GM23338 (cell line): ENCODE results near the gene ECSCR. TPM values are rescaled to one million over a fixed set of nuclear protein-coding genes. Genes with fewer than 3 reads are reported as not detected.

Experiments
- ATAC-seq: fragments of 200-7000 bp; cut with Tn5 transposase; 3 replicates; pipeline ENCODE4 v1.9.1; 2020
- DNase-seq: peaks from one replicate; pipeline ENCODE4 v3.0.0-alpha.2; 2015; ENCODE audit warnings: low spot score
- H2AFZ ChIP-seq: fragments of 200-600 bp; sonication (generic); 2 replicates; pipeline ENCODE4 v1.8.0; 2016; ENCODE audit warnings: antibody characterized with exemption, mild to moderate bottlenecking, moderate library complexity
- H3F3A ChIP-seq: fragments of 200-600 bp; sonication (generic); replicated peaks from 2 replicates; pipeline ENCODE4 v1.8.0; 2017; ENCODE audit warnings: antibody characterized with exemption, mixed run types, low read depth
- H3K27ac ChIP-seq: fragments of 200-600 bp; sonication (generic); 2 replicates; pipeline ENCODE4 v1.6.1; 2016; ENCODE audit warnings: low read depth
- H3K27me3 ChIP-seq: fragments of 200-600 bp; sonication (generic); 2 replicates; pipeline ENCODE4 v1.8.0; 2016; ENCODE audit warnings: mild to moderate bottlenecking, mixed run types, moderate library complexity; ENCODE audit not compliant: insufficient read depth
- H3K36me3 ChIP-seq: fragments of 200-600 bp; sonication (generic); 2 replicates; pipeline ENCODE4 v1.8.0; 2016; ENCODE audit warnings: mild to moderate bottlenecking; ENCODE audit not compliant: insufficient read depth
- H3K4me1 ChIP-seq: fragments of 200-600 bp; sonication (generic); 2 replicates; pipeline ENCODE4 v1.8.0; 2016; ENCODE audit warnings: mild to moderate bottlenecking, moderate library complexity; ENCODE audit not compliant: insufficient read depth
- H3K4me2 ChIP-seq: fragments of 200-600 bp; sonication (generic); 2 replicates; pipeline ENCODE4 v1.7.1; 2017; ENCODE audit warnings: mixed run types
- H3K4me3 ChIP-seq: fragments of 200-600 bp; sonication (generic); 2 replicates; pipeline ENCODE4 v1.6.1; 2016; ENCODE audit warnings: mixed run types
- H3K79me2 ChIP-seq: fragments of 200-600 bp; sonication (generic); replicated peaks from 2 replicates; pipeline ENCODE4 v1.8.0; 2017; ENCODE audit warnings: mild to moderate bottlenecking; ENCODE audit not compliant: insufficient read depth
- H3K9me2 ChIP-seq: fragments of 200-600 bp; sonication (generic); 2 replicates; pipeline ENCODE4 v1.8.0; 2017; ENCODE audit not compliant: insufficient read depth
- H4K20me1 ChIP-seq: fragments of 200-600 bp; sonication (generic); replicated peaks from 2 replicates; pipeline ENCODE4 v1.8.0; 2017; ENCODE audit warnings: mild to moderate bottlenecking; ENCODE audit not compliant: insufficient read depth
- H3K27ac Mint-ChIP-seq: 2 replicates; pipeline ENCODE4 v1.8.0; 2020; ENCODE audit warnings: inconsistent platforms, mild to moderate bottlenecking, moderate library complexity, mixed read lengths
- H3K27me3 Mint-ChIP-seq: 3 replicates; pipeline ENCODE4 v1.8.0; 2022; ENCODE audit warnings: low read depth, mild to moderate bottlenecking, moderate library complexity, mixed read lengths, inconsistent platforms; ENCODE audit not compliant: insufficient read depth, poor library complexity
- H3K36me3 Mint-ChIP-seq: 3 replicates; pipeline ENCODE4 v1.8.0; 2021; ENCODE audit warnings: low read depth, mild to moderate bottlenecking, inconsistent platforms, moderate library complexity, mixed read lengths
- H3K4me1 Mint-ChIP-seq: 3 replicates; pipeline ENCODE4 v1.8.0; 2020; ENCODE audit warnings: mild to moderate bottlenecking, inconsistent platforms, mixed read lengths
- H3K4me3 Mint-ChIP-seq: 3 replicates; pipeline ENCODE4 v1.8.0; 2021; ENCODE audit warnings: moderate library complexity, mild to moderate bottlenecking, inconsistent platforms, mixed read lengths
- H3K9me3 Mint-ChIP-seq: 3 replicates; pipeline ENCODE4 v1.8.0; 2020; ENCODE audit warnings: moderate library complexity, mild to moderate bottlenecking, inconsistent platforms, mixed read lengths
- EZH2 ChIP-seq: fragments of 200-600 bp; sonication (generic); IDR thresholded peaks from one replicate; pipeline ENCODE4 v1.8.0; 2017; ENCODE audit warnings: antibody characterized with exemption, mild to moderate bottlenecking, low read depth; ENCODE audit not compliant: unreplicated experiment
- EZH2phosphoT487 ChIP-seq: fragments of 200-600 bp; sonication (generic); IDR thresholded peaks from one replicate; pipeline ENCODE4 v1.8.1; 2018; ENCODE audit warnings: antibody characterized with exemption; ENCODE audit not compliant: unreplicated experiment
- NANOG ChIP-seq: IDR thresholded peaks from 2 replicates; pipeline ENCODE4 v1.6.1; 2016; ENCODE audit warnings: antibody characterized with exemption, borderline replicate concordance
- POLR2AphosphoS5 ChIP-seq: IDR thresholded peaks from 2 replicates; pipeline ENCODE4 v1.6.1; 2016; ENCODE audit warnings: antibody characterized with exemption, low read depth
- STAT1 ChIP-seq: IDR thresholded peaks from one replicate; pipeline ENCODE4 v1.6.1; 2016; ENCODE audit warnings: antibody characterized with exemption; ENCODE audit not compliant: unreplicated experiment
- ZNF114 ChIP-seq: fragments of 250-450 bp; sonication (Bioruptor Pico); IDR thresholded peaks from 2 replicates; pipeline ENCODE4 v1.5.0; 2020; ENCODE audit warnings: mild to moderate bottlenecking, moderate library complexity
- ZNF331 ChIP-seq: fragments of 250-450 bp; sonication (Bioruptor Pico); IDR thresholded peaks from 2 replicates; pipeline ENCODE4 v1.5.0; 2020; ENCODE audit warnings: low read depth, mild to moderate bottlenecking, moderate library complexity
- polyA plus RNA-seq: library from polyadenylated mRNA; unstranded; fragments of >200 nt; fragmentation: Nextera tagmentation; extraction: Ambion mirVana; gene quantifications from 2 replicates; pipeline ENCODE4 v1.2.1, GENCODE V29; 2016
- total RNA-seq: library from RNA; depleted of rRNA; stranded (reverse); fragments of >200 nt; shearing (Covaris generic); gene quantifications from 2 replicates; pipeline ENCODE4 v1.2.3, GENCODE V29; 2014
- TF ChIP-seq, protein P1 (sequence below): IDR thresholded peaks from 2 replicates; pipeline ENCODE4 v1.6.1; 2016; ENCODE audit warnings: antibody characterized with exemption
- TF ChIP-seq, protein P2 (sequence below): IDR thresholded peaks from one replicate; pipeline ENCODE4 v1.6.1; 2018; ENCODE audit warnings: antibody characterized with exemption; ENCODE audit not compliant: unreplicated experiment
- TF ChIP-seq, protein P3 (sequence below), 2 experiments: fragments of 200-600 bp in 1 of 2; sonication (generic) in 1 of 2; conservative IDR thresholded peaks; 2 replicates each; pipeline versions ENCODE4 v1.5.1 to v1.6.1; 2016 to 2017; ENCODE audit warnings: antibody characterized with exemption in 2 of 2, low read depth in 2 of 2, mild to moderate bottlenecking in 2 of 2, moderate library complexity in 1 of 2

ECSCR gene
- total and polyA plus RNA-seq, 2 experiments from 2014 or later = 2.2 to 2.6 TPM

DNA sequence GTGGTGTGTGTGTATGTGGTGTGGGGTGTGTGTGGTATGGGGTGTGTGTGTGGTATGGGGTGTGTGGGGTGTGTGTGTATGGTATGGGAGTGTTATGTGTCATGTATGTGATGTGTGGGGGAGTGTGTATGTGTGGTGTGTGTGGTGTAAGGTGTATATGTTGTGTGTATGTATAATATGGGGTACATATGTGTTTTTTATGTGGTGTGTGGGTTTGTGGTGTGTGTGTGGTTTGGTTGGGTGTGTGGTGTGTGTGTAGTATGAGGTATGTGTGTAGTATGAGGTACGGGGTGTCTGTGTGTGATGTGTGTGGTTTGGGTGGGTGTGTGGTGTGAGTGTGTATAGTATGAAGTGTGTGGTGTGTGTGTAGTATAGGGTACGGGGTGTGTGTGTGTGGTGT, 11.4 kb downstream of the ECSCR start (continued):
- TF ChIP-seq, protein P1, sequence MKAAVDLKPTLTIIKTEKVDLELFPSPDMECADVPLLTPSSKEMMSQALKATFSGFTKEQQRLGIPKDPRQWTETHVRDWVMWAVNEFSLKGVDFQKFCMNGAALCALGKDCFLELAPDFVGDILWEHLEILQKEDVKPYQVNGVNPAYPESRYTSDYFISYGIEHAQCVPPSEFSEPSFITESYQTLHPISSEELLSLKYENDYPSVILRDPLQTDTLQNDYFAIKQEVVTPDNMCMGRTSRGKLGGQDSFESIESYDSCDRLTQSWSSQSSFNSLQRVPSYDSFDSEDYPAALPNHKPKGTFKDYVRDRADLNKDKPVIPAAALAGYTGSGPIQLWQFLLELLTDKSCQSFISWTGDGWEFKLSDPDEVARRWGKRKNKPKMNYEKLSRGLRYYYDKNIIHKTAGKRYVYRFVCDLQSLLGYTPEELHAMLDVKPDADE = no peak
- TF ChIP-seq, protein P2, sequence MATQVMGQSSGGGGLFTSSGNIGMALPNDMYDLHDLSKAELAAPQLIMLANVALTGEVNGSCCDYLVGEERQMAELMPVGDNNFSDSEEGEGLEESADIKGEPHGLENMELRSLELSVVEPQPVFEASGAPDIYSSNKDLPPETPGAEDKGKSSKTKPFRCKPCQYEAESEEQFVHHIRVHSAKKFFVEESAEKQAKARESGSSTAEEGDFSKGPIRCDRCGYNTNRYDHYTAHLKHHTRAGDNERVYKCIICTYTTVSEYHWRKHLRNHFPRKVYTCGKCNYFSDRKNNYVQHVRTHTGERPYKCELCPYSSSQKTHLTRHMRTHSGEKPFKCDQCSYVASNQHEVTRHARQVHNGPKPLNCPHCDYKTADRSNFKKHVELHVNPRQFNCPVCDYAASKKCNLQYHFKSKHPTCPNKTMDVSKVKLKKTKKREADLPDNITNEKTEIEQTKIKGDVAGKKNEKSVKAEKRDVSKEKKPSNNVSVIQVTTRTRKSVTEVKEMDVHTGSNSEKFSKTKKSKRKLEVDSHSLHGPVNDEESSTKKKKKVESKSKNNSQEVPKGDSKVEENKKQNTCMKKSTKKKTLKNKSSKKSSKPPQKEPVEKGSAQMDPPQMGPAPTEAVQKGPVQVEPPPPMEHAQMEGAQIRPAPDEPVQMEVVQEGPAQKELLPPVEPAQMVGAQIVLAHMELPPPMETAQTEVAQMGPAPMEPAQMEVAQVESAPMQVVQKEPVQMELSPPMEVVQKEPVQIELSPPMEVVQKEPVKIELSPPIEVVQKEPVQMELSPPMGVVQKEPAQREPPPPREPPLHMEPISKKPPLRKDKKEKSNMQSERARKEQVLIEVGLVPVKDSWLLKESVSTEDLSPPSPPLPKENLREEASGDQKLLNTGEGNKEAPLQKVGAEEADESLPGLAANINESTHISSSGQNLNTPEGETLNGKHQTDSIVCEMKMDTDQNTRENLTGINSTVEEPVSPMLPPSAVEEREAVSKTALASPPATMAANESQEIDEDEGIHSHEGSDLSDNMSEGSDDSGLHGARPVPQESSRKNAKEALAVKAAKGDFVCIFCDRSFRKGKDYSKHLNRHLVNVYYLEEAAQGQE = no peak
- TF ChIP-seq, protein P3, sequence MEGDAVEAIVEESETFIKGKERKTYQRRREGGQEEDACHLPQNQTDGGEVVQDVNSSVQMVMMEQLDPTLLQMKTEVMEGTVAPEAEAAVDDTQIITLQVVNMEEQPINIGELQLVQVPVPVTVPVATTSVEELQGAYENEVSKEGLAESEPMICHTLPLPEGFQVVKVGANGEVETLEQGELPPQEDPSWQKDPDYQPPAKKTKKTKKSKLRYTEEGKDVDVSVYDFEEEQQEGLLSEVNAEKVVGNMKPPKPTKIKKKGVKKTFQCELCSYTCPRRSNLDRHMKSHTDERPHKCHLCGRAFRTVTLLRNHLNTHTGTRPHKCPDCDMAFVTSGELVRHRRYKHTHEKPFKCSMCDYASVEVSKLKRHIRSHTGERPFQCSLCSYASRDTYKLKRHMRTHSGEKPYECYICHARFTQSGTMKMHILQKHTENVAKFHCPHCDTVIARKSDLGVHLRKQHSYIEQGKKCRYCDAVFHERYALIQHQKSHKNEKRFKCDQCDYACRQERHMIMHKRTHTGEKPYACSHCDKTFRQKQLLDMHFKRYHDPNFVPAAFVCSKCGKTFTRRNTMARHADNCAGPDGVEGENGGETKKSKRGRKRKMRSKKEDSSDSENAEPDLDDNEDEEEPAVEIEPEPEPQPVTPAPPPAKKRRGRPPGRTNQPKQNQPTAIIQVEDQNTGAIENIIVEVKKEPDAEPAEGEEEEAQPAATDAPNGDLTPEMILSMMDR (conservative IDR thresholded peaks at IDR 0.05; ENCODE audit: low read depth in 2 of 2) = no peak
- TF ChIP-seq EZH2phosphoT487 = no peak

DNA sequence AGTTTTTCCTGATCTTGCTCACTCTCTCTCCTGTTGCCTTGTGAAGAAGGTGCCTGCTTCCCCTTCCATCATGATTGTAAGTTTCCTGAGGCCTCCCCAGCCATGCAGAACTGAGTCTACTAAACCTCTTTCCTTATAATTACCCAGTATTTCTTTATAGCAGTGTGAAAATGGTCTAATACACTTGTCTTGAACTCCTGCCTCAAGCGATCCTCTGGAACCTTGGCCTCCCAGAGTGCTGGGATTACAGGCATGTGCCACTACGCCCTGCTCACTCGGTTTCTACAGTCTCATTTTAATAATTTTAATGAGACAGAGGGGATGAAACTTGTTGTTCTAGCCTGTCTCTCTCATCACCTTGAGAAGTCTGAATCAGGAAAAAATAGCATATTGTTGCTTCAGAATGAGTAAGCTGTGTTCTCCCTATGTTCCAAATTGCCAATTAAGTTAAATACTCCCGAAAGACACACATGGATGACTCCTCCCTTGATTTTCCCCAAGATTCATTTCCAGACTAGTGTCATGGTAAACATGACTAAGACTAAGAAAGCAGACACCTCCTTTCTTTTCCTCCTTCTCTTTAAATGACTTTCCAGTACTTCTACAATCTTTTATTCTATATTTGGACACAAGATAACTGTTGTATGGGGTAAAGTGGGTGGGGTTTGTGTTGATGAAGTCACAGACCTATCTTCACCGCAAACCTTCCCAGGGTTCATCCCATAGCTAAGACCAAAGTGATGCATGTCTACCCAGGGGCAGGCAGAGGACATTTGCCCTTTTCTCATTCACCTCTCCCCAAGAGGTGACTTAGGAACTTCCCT, 15.4 kb downstream of the ECSCR start:
- Histone ChIP-seq H3K4me2 (no peak overlapping the region), H3K9me2 (no peaks in the 10 kb centered on the region), H2AFZ (no peak overlapping the region), H4K20me1 (no peaks in the 10 kb centered on the region), H3K27ac (no peak overlapping the region), H3K36me3 (no peaks in the 10 kb centered on the region), H3K4me1 (peaks cover 5% of the 10 kb centered on the region; the same call in 1 of the 2 replicates), H3F3A (no peaks in the 10 kb centered on the region), H3K27me3 (no peaks in the 10 kb centered on the region), H3K4me3 (no peak overlapping the region), H3K79me2 (no peaks in the 10 kb centered on the region)
- H3K9me3 Mint-ChIP-seq = no peaks in the 10 kb centered on the region
- no peak overlapping the region for H3K4me3 Mint-ChIP-seq
- peaks cover 5% of the 10 kb centered on the region for H3K27me3 Mint-ChIP-seq
- ATAC-seq (no peak), DNase-seq (no peak)
- peaks cover 9% of the 10 kb centered on the region for H3K4me1 Mint-ChIP-seq
- TF ChIP-seq NANOG = no peak
- no peak for TF ChIP-seq ZNF114 (CRISPR knock-in tag)
- no peak for TF ChIP-seq EZH2phosphoT487
- no peak for TF ChIP-seq POLR2AphosphoS5
- TF ChIP-seq, protein P3 (conservative IDR thresholded peaks at IDR 0.05; ENCODE audit: low read depth in 2 of 2) = no peak
- TF ChIP-seq, protein P2 = no peak
- no peak for TF ChIP-seq EZH2
- TF ChIP-seq STAT1 = no peak
- TF ChIP-seq ZNF331 (CRISPR knock-in tag) = no peak
- no peaks in the 10 kb centered on the region for H3K36me3 Mint-ChIP-seq
- H3K27ac Mint-ChIP-seq = no peak overlapping the region
